OCI-LY3 (cell line): ENCODE results near the gene TOB1.

Source experiments
- H2AFZ ChIP-seq: fragments of 200-600, 300-600 bp; shearing (Covaris generic); 2 replicates; pipeline ENCODE4 v1.6.0; 2014; ENCODE audit warnings: antibody characterized with exemption, low read depth, low read length
- H3K27ac ChIP-seq: fragments of 200-600, 300-600 bp; sonication (generic); 2 replicates; pipeline ENCODE4 v1.5.1; 2014; ENCODE audit warnings: mild to moderate bottlenecking, low read length, moderate library complexity, mixed read lengths
- H3K27me3 ChIP-seq: fragments of 200-600, 300-600 bp; sonication (generic); 2 replicates; pipeline ENCODE4 v1.6.1; 2014; ENCODE audit warnings: low read depth, low read length, mixed read lengths
- H3K36me3 ChIP-seq: fragments of 200-600, 300-600 bp; sonication (generic); replicated peaks from 2 replicates; pipeline ENCODE3; 2014; ENCODE audit warnings: low read depth, low read length, mixed read lengths
- H3K4me1 ChIP-seq: fragments of 300-600, 200-600 bp; sonication (generic); 2 replicates; pipeline ENCODE4 v1.6.1; 2014; ENCODE audit warnings: low read length, mixed read lengths
- H3K4me2 ChIP-seq: fragments of 200-600, 300-600 bp; sonication (generic); 2 replicates; pipeline ENCODE4 v1.6.1; 2014; ENCODE audit warnings: low read length, mixed read lengths
- H3K4me3 ChIP-seq: fragments of 300-600, 200-600 bp; sonication (generic); 2 replicates; pipeline ENCODE4 v1.5.1; 2014; ENCODE audit warnings: antibody characterized with exemption, mild to moderate bottlenecking, low read length, moderate library complexity
- H3K79me2 ChIP-seq: fragments of 300-600, 200-600 bp; shearing (Covaris generic); 2 replicates; pipeline ENCODE4 v1.6.1; 2014; ENCODE audit warnings: mild to moderate bottlenecking, low read length, mixed read lengths
- H3K9ac ChIP-seq: fragments of 300-600, 200-600 bp; shearing (Covaris generic); 2 replicates; pipeline ENCODE4 v1.6.0; 2014; ENCODE audit warnings: mild to moderate bottlenecking, low read length, moderate library complexity
- H3K9me3 ChIP-seq: fragments of 200-600, 300-600 bp; shearing (Covaris generic); 2 replicates; pipeline ENCODE4 v1.6.1; 2014; ENCODE audit warnings: low read length, mixed read lengths; ENCODE audit not compliant: insufficient read depth
- H4K20me1 ChIP-seq: fragments of 200-600, 300-600 bp; sonication (generic); 2 replicates; pipeline ENCODE4 v1.6.1; 2016; ENCODE audit warnings: low read length, mixed read lengths; ENCODE audit not compliant: insufficient read depth
- EZH2phosphoT487 ChIP-seq: fragments of 200-600 bp; shearing (Covaris generic); IDR thresholded peaks from 2 replicates; pipeline ENCODE4 v1.6.1; 2018; ENCODE audit warnings: antibody characterized with exemption, mixed run types, low read depth
- TF ChIP-seq, protein P1 (sequence below): fragments of 200-600, 300-600 bp; sonication (generic); IDR thresholded peaks from 2 replicates; pipeline ENCODE4 v1.5.1; 2014; ENCODE audit warnings: antibody characterized with exemption, low read length, low read depth

TOB1 gene

GRCh38 chr17:50908140-50908859 lies 42.1 kb upstream of the TOB1 start:
- Histone ChIP-seq H3K27me3 (no peaks in the 10 kb centered on the region), H3K79me2 (no peaks in the 10 kb centered on the region), H3K27ac (no peak overlapping the region), H3K9ac (no peak overlapping the region), H3K36me3 (no peaks in the 10 kb centered on the region), H4K20me1 (no peaks in the 10 kb centered on the region), H3K4me1 (peaks cover 42% of the 10 kb centered on the region), H3K4me2 (no peak overlapping the region), H2AFZ (no peak overlapping the region), H3K4me3 (no peak overlapping the region), H3K9me3 (no peaks in the 10 kb centered on the region)
- TF ChIP-seq, protein P1, sequence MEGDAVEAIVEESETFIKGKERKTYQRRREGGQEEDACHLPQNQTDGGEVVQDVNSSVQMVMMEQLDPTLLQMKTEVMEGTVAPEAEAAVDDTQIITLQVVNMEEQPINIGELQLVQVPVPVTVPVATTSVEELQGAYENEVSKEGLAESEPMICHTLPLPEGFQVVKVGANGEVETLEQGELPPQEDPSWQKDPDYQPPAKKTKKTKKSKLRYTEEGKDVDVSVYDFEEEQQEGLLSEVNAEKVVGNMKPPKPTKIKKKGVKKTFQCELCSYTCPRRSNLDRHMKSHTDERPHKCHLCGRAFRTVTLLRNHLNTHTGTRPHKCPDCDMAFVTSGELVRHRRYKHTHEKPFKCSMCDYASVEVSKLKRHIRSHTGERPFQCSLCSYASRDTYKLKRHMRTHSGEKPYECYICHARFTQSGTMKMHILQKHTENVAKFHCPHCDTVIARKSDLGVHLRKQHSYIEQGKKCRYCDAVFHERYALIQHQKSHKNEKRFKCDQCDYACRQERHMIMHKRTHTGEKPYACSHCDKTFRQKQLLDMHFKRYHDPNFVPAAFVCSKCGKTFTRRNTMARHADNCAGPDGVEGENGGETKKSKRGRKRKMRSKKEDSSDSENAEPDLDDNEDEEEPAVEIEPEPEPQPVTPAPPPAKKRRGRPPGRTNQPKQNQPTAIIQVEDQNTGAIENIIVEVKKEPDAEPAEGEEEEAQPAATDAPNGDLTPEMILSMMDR = no peak
- TF ChIP-seq EZH2phosphoT487 = no peak

DNA sequence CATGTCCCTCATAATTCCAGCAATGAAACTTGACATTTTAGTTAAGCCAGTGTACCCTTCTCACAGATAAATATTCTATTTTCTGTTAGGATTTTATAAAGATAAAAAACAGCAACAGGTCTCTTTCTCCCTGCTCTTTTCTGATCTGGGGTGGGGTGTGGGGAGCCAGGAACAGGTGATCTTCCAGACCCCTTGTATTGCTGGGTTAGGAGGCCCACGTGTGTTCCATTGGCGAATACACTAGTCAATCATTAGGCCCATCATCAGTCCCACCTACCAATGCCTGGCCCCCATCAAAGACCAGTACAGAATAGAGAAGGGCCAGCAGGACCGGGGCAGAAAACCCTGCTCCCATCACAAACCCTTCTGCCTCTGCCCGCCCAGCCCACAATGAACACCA lies 40.3 kb upstream of the TOB1 start:
- Histone ChIP-seq H4K20me1 (no peaks in the 10 kb centered on the region), H3K79me2 (no peaks in the 10 kb centered on the region), H2AFZ (no peak overlapping the region), H3K36me3 (no peaks in the 10 kb centered on the region), H3K27me3 (no peaks in the 10 kb centered on the region), H3K4me1 (peaks cover 51% of the 10 kb centered on the region), H3K9ac (no peak overlapping the region), H3K9me3 (no peaks in the 10 kb centered on the region), H3K4me2 (peak overlapping the region; percentile 51), H3K27ac (no peak overlapping the region), H3K4me3 (no peak overlapping the region)
- TF ChIP-seq, protein P1 = no peak
- TF ChIP-seq EZH2phosphoT487 = no peak

GRCh38 chr17:50905460-50905803 lies 39.3 kb upstream of the TOB1 start:
- Histone ChIP-seq H3K4me1 (peaks cover 48% of the 10 kb centered on the region), H3K4me3 (peak overlapping the region; percentile 3; the same call in 1 of the 2 replicates), H3K79me2 (no peaks in the 10 kb centered on the region), H3K27me3 (no peaks in the 10 kb centered on the region), H4K20me1 (no peaks in the 10 kb centered on the region), H3K9me3 (no peaks in the 10 kb centered on the region), H3K4me2 (peak overlapping the region; percentile 51), H3K36me3 (no peaks in the 10 kb centered on the region), H3K9ac (peak overlapping the region; percentile 39; the same call in 1 of the 2 replicates), H2AFZ (peak overlapping the region; percentile 22; the same call in 1 of the 2 replicates), H3K27ac (peak overlapping the region; percentile 21; the same call in 1 of the 2 replicates)
- TF ChIP-seq EZH2phosphoT487 = no peak
- TF ChIP-seq, protein P1 = no peak

DNA sequence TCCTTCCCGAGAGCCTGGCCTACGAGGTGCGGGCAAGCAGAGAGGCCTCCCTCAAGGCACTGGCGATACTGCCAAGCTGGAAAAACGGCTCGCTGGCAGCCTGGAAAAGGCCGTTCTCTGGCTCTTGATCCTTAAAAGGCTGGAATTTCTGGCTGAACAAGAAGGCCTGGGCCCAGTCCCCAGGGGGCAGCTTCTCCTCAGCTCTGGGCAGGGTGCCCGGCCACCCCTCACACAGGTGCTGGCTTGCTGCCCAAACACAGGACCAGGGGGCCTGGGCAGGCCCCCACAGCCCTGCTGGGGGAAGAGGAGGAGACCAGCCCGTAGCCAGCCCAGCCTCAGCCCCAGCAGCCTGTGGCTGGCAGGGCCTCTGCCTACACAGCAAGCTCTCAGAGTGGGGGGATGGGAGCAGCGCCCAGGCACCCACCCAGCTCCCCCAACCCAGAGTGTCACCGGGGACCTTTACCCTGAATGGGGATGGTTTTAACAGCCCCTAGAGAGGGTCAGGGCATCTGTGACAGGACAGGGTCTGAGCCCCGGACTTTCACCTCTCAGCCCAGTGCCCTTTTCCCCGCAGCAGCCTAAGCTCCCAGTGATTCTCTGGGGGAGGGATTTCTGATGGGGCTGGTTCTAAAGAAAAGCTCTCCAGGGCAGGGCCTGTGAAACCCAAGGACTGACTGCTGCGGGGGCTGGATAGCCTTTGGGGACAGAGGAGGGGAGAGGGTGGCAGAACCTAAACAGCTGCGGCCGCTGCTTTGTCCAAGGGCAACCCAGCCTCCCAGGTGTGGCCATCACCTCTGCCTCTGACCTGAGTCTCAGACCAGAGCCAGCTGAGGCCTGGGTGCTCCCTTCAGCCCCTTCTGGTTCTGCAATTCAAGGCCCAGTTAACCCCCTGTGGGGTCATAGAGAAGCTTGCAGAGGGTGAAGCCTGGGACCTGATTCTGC lies 38.6 kb upstream of the TOB1 start:
- Histone ChIP-seq H3K4me3 (no peak overlapping the region), H3K27ac (peak overlapping the region; percentile 33; the same call in 1 of the 2 replicates), H3K4me2 (peak overlapping the region; percentile 56), H3K27me3 (no peaks in the 10 kb centered on the region), H3K4me1 (peaks cover 43% of the 10 kb centered on the region), H3K36me3 (no peaks in the 10 kb centered on the region), H3K79me2 (no peaks in the 10 kb centered on the region), H3K9me3 (no peaks in the 10 kb centered on the region), H3K9ac (peak overlapping the region; percentile 39; the same call in 1 of the 2 replicates), H2AFZ (peak overlapping the region; percentile 89; the same call in 1 of the 2 replicates), H4K20me1 (no peaks in the 10 kb centered on the region)
- TF ChIP-seq, protein P1 = no peak
- TF ChIP-seq EZH2phosphoT487 = no peak
